Measurements from ENCODE around the gene ABI1.

Gene ABI1

DNA sequence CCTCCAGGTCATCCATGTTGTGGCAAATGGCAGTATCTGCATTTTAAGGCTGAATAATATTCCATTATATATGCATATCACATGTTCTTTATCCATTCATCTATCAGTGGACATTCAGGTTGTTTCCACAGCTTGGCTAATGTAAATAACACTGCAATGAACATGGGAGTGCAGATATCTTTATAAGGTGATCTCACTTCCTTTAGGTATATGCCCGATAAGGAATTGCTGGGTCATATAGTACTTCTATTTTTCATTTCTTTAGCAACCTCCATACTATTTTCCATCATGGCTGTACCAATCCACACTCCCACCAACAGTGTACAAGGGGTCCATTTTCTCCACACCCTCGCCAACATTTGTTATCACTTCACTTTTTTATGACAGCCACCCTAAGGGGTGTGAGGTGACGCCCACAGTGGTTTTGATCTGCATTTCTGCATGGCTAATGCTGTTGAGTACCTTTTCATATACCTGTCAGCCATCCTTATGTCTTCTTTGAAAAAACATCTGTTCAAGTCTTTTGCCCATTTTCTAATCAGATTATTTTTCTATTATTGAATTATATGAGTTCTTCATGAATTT is 18.9 kb downstream of the ABI1 start:
- no peaks in the 10 kb centered on the region for H3K27me3 ChIP-seq (replicated peaks; ENCODE audit: insufficient read depth, low read length)
- H3K27ac ChIP-seq (ENCODE audit: low read length) = peak overlapping the region; percentile 85
- peak overlapping the region; percentile 8; the same call in 1 of the 2 replicates for H3K4me3 ChIP-seq (ENCODE audit: low read length)
- no peaks in the 10 kb centered on the region for H3K9me3 ChIP-seq (replicated peaks; ENCODE audit: insufficient read depth, low read length)
- H3K4me2 ChIP-seq (ENCODE audit: low read depth, low read length) = peak overlapping the region; percentile 87
- peaks cover 94% of the 10 kb centered on the region for H3K79me2 ChIP-seq (ENCODE audit: low read length)
- no peak overlapping the region for H2AFZ ChIP-seq (ENCODE audit: low read length)
- peaks cover 56% of the 10 kb centered on the region for H3K4me1 ChIP-seq (ENCODE audit: low read length)
- TF ChIP-seq EZH2phosphoT487 (IDR thresholded peaks at IDR 0.05; ENCODE audit: low read length) (no peak), EZH2 (optimal IDR thresholded peaks at IDR 0.05; ENCODE audit: low read depth, low read length) (no peak)
- TF ChIP-seq, protein P1, sequence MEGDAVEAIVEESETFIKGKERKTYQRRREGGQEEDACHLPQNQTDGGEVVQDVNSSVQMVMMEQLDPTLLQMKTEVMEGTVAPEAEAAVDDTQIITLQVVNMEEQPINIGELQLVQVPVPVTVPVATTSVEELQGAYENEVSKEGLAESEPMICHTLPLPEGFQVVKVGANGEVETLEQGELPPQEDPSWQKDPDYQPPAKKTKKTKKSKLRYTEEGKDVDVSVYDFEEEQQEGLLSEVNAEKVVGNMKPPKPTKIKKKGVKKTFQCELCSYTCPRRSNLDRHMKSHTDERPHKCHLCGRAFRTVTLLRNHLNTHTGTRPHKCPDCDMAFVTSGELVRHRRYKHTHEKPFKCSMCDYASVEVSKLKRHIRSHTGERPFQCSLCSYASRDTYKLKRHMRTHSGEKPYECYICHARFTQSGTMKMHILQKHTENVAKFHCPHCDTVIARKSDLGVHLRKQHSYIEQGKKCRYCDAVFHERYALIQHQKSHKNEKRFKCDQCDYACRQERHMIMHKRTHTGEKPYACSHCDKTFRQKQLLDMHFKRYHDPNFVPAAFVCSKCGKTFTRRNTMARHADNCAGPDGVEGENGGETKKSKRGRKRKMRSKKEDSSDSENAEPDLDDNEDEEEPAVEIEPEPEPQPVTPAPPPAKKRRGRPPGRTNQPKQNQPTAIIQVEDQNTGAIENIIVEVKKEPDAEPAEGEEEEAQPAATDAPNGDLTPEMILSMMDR (IDR thresholded peaks at IDR 0.05; ENCODE audit: low read length) = no peak
- H3K9me2 ChIP-seq (replicated peaks; ENCODE audit: insufficient read depth, low read length) = no peaks in the 10 kb centered on the region
- H3F3A ChIP-seq (ENCODE audit: insufficient read depth, low read length) = peaks cover 48% of the 10 kb centered on the region
- H3K9ac ChIP-seq (ENCODE audit: low read length) = peak overlapping the region; percentile 14; the same call in 1 of the 2 replicates
- DNase-seq = peak; percentile 24
- no peaks in the 10 kb centered on the region; the same call in 1 of the 2 replicates for H3K36me3 ChIP-seq (replicated peaks; ENCODE audit: insufficient read depth, low read length)
- H4K20me1 ChIP-seq (ENCODE audit: insufficient read depth, low read length) = no peaks in the 10 kb centered on the region

DNA sequence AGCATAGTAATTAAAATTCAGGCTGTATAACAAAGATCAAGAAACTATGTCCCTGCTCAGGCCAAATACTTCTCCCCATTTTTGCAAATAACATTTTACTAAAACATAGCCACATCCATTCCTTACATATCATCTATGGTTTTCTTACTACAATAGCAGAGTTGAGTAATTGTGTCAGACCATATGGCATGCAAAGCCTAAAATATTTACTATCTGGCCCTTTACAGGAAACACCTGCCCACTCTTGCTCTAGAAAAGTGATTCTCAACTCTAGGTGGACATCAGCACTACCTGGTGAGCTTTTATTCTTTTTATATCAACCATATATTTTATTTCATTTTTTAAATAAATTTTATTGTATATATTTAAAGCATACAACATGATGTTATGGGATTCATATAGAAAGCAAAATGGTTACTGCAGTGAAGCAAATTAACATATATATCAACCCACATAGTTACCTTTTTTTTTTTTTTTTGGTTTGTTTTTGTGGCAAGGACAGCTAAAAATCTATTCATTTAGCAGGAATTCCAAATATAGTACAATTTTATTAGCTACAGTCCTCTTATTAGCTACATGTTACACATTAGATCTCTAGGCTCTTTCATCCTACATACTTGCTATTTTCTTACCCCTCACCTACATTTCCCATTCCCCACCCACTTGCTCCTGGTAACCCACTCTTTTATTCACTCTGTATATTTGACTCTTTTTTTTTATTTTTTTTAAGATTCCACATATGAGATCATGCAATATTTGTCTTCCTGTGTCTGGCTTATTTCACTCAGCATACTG is 19.6 kb downstream of the ABI1 start:
- DNase-seq = peak; percentile 71
- H3K4me2 ChIP-seq (ENCODE audit: low read depth, low read length) = peak overlapping the region; percentile 87
- peak overlapping the region; percentile 12; the same call in 1 of the 2 replicates for H3K4me3 ChIP-seq (ENCODE audit: low read length)
- no peaks in the 10 kb centered on the region for H3K9me2 ChIP-seq (replicated peaks; ENCODE audit: insufficient read depth, low read length)
- H3K9ac ChIP-seq (ENCODE audit: low read length) = peak overlapping the region; percentile 14; the same call in 1 of the 2 replicates
- peaks cover 94% of the 10 kb centered on the region for H3K79me2 ChIP-seq (ENCODE audit: low read length)
- H3K27ac ChIP-seq (ENCODE audit: low read length) = peak overlapping the region; percentile 85
- H3K9me3 ChIP-seq (replicated peaks; ENCODE audit: insufficient read depth, low read length) = no peaks in the 10 kb centered on the region
- TF ChIP-seq, protein P1 (IDR thresholded peaks at IDR 0.05; ENCODE audit: low read length) = no peak
- TF ChIP-seq EZH2 (optimal IDR thresholded peaks at IDR 0.05; ENCODE audit: low read depth, low read length) (no peak), EZH2phosphoT487 (IDR thresholded peaks at IDR 0.05; ENCODE audit: low read length) (no peak)
- peaks cover 48% of the 10 kb centered on the region for H3F3A ChIP-seq (ENCODE audit: insufficient read depth, low read length)
- no peaks in the 10 kb centered on the region for H3K27me3 ChIP-seq (replicated peaks; ENCODE audit: insufficient read depth, low read length)
- H2AFZ ChIP-seq (ENCODE audit: low read length) = no peak overlapping the region
- no peaks in the 10 kb centered on the region; the same call in 1 of the 2 replicates for H3K36me3 ChIP-seq (replicated peaks; ENCODE audit: insufficient read depth, low read length)
- H3K4me1 ChIP-seq (ENCODE audit: low read length) = peaks cover 60% of the 10 kb centered on the region
- H4K20me1 ChIP-seq (ENCODE audit: insufficient read depth, low read length) = no peaks in the 10 kb centered on the region

DNA sequence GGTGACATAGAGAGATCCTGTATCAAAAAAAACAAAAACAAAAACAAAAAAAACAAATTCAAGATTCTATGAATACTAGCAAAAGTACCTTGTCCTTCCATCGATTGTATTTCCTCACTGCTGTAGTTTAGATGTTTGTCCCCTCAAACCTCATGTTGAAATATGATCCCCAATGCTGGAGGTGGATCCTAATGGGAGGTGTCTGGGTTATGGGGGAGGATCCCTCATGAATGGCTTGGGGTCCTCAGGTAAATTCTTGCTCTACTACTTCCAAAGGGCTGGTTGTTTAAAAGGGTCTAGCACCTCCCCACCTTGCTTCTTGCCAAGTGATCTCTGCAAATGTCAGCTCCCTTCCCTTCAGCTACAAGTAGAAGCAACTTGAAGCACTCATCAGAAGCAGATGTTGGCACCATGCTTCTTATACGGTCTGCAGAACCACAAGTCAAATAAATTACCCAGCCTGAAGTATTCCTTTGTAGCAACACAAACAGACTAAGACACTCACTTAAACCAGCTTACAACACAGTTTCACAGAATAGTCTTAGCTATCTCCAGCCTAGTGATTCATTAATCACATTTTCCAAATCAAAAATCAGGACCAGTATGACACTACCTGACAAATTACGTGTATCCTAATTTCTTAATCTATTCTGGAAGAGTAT is 20.7 kb downstream of the ABI1 start:
- Histone ChIP-seq H3K79me2 (ENCODE audit: low read length) (peaks cover 94% of the 10 kb centered on the region), H4K20me1 (ENCODE audit: insufficient read depth, low read length) (no peaks in the 10 kb centered on the region), H3K4me1 (ENCODE audit: low read length) (peaks cover 60% of the 10 kb centered on the region), H3F3A (ENCODE audit: insufficient read depth, low read length) (peaks cover 48% of the 10 kb centered on the region), H3K9ac (ENCODE audit: low read length) (no peak overlapping the region), H3K9me2 (replicated peaks; ENCODE audit: insufficient read depth, low read length) (no peaks in the 10 kb centered on the region), H2AFZ (ENCODE audit: low read length) (no peak overlapping the region), H3K27ac (ENCODE audit: low read length) (peak overlapping the region; percentile 85; the same call in 1 of the 2 replicates), H3K36me3 (replicated peaks; ENCODE audit: insufficient read depth, low read length) (no peaks in the 10 kb centered on the region; the same call in 1 of the 2 replicates), H3K27me3 (replicated peaks; ENCODE audit: insufficient read depth, low read length) (no peaks in the 10 kb centered on the region), H3K9me3 (replicated peaks; ENCODE audit: insufficient read depth, low read length) (no peaks in the 10 kb centered on the region), H3K4me3 (ENCODE audit: low read length) (peak overlapping the region; percentile 12; the same call in 1 of the 2 replicates), H3K4me2 (ENCODE audit: low read depth, low read length) (peak overlapping the region; percentile 50)
- no peak for TF ChIP-seq EZH2 (optimal IDR thresholded peaks at IDR 0.05; ENCODE audit: low read depth, low read length)
- TF ChIP-seq EZH2phosphoT487 (IDR thresholded peaks at IDR 0.05; ENCODE audit: low read length) = no peak
- TF ChIP-seq, protein P1 (IDR thresholded peaks at IDR 0.05; ENCODE audit: low read length) = no peak
- DNase-seq = peak; percentile 35
